LNCaP clone FGC (cell line): ENCODE results near the gene CAST.
A peak's percentile ranks its signal among the peaks of the same experiment; 100 is the strongest.

ENCODE experiments used
- DNase-seq: peaks from one replicate; pipeline ENCODE4 v3.0.0-alpha.2; 2011; ENCODE audit warnings: low read depth
- H3K4me3 ChIP-seq: 2 replicates; pipeline ENCODE4 v1.5.1; 2011; ENCODE audit warnings: mild to moderate bottlenecking, low read depth, low read length, control low read depth
- CTCF ChIP-seq: IDR thresholded peaks from 2 replicates; pipeline ENCODE4 v1.5.1; 2012; ENCODE audit warnings: mild to moderate bottlenecking; ENCODE audit not compliant: control insufficient read depth, insufficient read depth; ENCODE audit errors: extremely low read depth

The CAST gene

GRCh38 chr5:96768708-96769251, 106.6 kb downstream of the CAST start:
- no peak for DNase-seq
- no peak for TF ChIP-seq CTCF
- H3K4me3 ChIP-seq: no peak overlapping the region

DNA sequence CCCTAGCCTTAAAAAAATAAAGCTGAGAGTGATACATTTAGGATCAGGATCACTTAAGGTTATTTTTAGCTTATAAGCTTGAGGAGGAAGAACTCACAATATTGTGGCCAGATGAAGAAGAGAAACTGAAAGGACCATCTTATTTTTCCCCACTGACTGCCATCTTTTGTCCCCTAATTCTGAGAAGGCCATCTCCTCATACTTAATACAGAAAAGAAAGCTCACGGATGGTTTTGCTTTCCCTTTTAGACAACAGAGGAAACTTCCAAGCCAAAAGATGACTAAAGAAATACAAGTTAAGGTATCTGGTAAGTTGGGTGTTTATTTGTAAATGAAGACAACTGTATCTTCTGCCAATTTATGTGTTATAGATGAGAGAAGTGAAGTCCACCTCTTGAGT, 109.2 kb downstream of the CAST start:
- H3K4me3 ChIP-seq: no peak overlapping the region
- TF ChIP-seq CTCF: no peak
- DNase-seq: no peak

- DNase-seq: no peak
- no peak for TF ChIP-seq CTCF
- H3K4me3 ChIP-seq: no peak overlapping the region
These were observed 109.9 kb downstream of the CAST start for GRCh38 chr5:96772111-96772510.

DNA sequence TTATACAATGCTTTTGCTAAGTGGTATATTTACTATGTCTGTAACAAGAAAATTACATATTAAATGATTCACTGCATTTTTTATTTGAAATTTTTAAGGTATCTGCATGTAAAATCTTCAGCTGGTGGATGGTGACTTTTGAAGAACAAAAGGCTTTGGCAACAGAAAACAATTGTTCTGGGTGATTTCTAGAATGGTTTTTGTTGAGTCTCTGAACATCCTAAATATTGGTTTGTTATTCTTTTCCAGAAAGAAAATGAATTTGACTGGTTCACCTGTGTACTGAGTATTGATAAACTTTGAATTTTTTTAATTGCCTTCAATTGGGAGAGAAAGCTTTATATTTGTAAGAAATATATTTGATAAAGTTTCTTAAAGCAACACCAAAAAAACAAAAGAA, 110.4 kb downstream of the CAST start:
- no peak for TF ChIP-seq CTCF
- H3K4me3 ChIP-seq: no peak overlapping the region
- DNase-seq: no peak

DNA sequence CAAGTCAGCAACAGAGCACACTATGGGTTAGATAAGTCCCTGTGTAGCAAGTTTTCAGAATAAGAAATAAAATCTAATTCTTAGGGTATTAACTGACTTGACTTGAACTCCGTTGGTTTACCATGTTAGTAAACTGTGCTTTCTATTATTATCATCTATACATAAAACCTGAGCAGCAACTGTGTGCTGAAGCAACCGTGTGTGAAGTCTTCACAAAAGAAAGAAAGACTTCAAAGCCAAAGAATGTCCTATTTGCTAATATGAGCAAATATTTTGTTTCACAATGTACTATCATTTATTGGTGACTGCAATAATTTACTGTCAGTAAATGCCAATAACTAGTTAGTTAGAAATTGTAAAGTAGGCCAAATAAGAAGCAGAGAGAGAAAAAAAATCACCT, 112.9 kb downstream of the CAST start:
- peak; percentile 73 for DNase-seq
- TF ChIP-seq CTCF: no peak
- H3K4me3 ChIP-seq: no peak overlapping the region

- DNase-seq: no peak
- H3K4me3 ChIP-seq: no peak overlapping the region
- no peak for TF ChIP-seq CTCF
These were observed 113.5 kb downstream of the CAST start for GRCh38 chr5:96775689-96776088.

- DNase-seq: no peak
- no peak overlapping the region for H3K4me3 ChIP-seq
- TF ChIP-seq CTCF: no peak
These were observed 114.4 kb downstream of the CAST start for GRCh38 chr5:96776621-96777020.
